H9 (cell line): ENCODE results near the gene HCCS. TPM values are rescaled to one million over a fixed set of nuclear protein-coding genes. Genes with fewer than 3 reads are reported as not detected.

Experiments used
- DNase-seq: peaks from one replicate; pipeline ENCODE4 v3.0.0-alpha.2; 2017
- H2AFZ ChIP-seq: one replicate; pipeline ENCODE4 v1.6.1; 2013; ENCODE audit warnings: mild to moderate bottlenecking, low read length, control low read depth, moderate library complexity
- H2AK5ac ChIP-seq: 2 replicates; pipeline ENCODE4 v1.6.1; 2013; ENCODE audit warnings: low read length, control low read depth, mixed read lengths; ENCODE audit not compliant: insufficient read length
- H2BK120ac ChIP-seq: one replicate; pipeline ENCODE4 v1.6.1; 2013; ENCODE audit warnings: low read depth, mild to moderate bottlenecking, low read length, control low read depth, inconsistent platforms; ENCODE audit not compliant: poor library complexity, severe bottlenecking
- H2BK12ac ChIP-seq: 2 replicates; pipeline ENCODE4 v1.6.1; 2013; ENCODE audit warnings: low read length, control low read depth, mixed read lengths, low read depth; ENCODE audit not compliant: insufficient read length
- H2BK15ac ChIP-seq: 2 replicates; pipeline ENCODE4 v1.6.1; 2013; ENCODE audit warnings: low read depth, low read length, control low read depth
- H2BK20ac ChIP-seq: one replicate; pipeline ENCODE4 v1.6.1; 2013; ENCODE audit warnings: low read depth, mild to moderate bottlenecking, low read length, control low read depth, inconsistent platforms; ENCODE audit not compliant: poor library complexity, severe bottlenecking
- H2BK5ac ChIP-seq: 2 replicates; pipeline ENCODE4 v1.6.1; 2013; ENCODE audit warnings: low read length, control low read depth, mixed read lengths; ENCODE audit not compliant: insufficient read length
- H3K14ac ChIP-seq: 2 replicates; pipeline ENCODE4 v1.6.1; 2013; ENCODE audit warnings: low read length, control low read depth; ENCODE audit not compliant: insufficient read depth
- H3K18ac ChIP-seq: 2 replicates; pipeline ENCODE4 v1.6.1; 2013; ENCODE audit warnings: low read depth, mild to moderate bottlenecking, mixed read lengths, low read length, control low read depth; ENCODE audit not compliant: insufficient read length
- H3K23ac ChIP-seq: 2 replicates; pipeline ENCODE4 v1.6.1; 2013; ENCODE audit warnings: low read length, control low read depth, mixed read lengths, low read depth; ENCODE audit not compliant: insufficient read length
- H3K23me2 ChIP-seq: 2 replicates; pipeline ENCODE4 v1.6.1; 2013; ENCODE audit warnings: low read depth, mild to moderate bottlenecking, mixed read lengths, low read length, control low read depth; ENCODE audit not compliant: insufficient read length, poor library complexity, severe bottlenecking
- H3K27ac ChIP-seq: 2 replicates; pipeline ENCODE4 v1.5.1; 2013; ENCODE audit warnings: low read length, control low read depth, mixed read lengths, low read depth; ENCODE audit not compliant: insufficient read length
- H3K27me3 ChIP-seq: 2 replicates; pipeline ENCODE4 v1.6.1; 2013; ENCODE audit warnings: low read length, control low read depth, inconsistent platforms; ENCODE audit not compliant: insufficient read depth
- H3K4ac ChIP-seq: 2 replicates; pipeline ENCODE4 v1.6.1; 2013; ENCODE audit warnings: low read depth, mild to moderate bottlenecking, control low read depth, inconsistent platforms, low read length, moderate library complexity
- H3K4me1 ChIP-seq: 2 replicates; pipeline ENCODE4 v1.6.1; 2013; ENCODE audit warnings: low read length, control low read depth, inconsistent platforms; ENCODE audit not compliant: insufficient read depth
- H3K4me2 ChIP-seq: 2 replicates; pipeline ENCODE4 v1.6.1; 2013; ENCODE audit warnings: low read length, control low read depth, mixed read lengths; ENCODE audit not compliant: insufficient read length, insufficient read depth
- H3K56ac ChIP-seq: 2 replicates; pipeline ENCODE4 v1.6.1; 2013; ENCODE audit warnings: low read depth, mild to moderate bottlenecking, mixed read lengths, low read length, control low read depth; ENCODE audit not compliant: insufficient read length
- H3K79me1 ChIP-seq: 2 replicates; pipeline ENCODE4 v1.6.1; 2013; ENCODE audit warnings: low read depth, mild to moderate bottlenecking, moderate library complexity, low read length, control low read depth, inconsistent platforms; ENCODE audit not compliant: insufficient read depth, poor library complexity, severe bottlenecking
- H3K79me2 ChIP-seq: 2 replicates; pipeline ENCODE4 v1.6.1; 2013; ENCODE audit warnings: low read length, control low read depth, inconsistent platforms; ENCODE audit not compliant: insufficient read depth
- H3K9ac ChIP-seq: 2 replicates; pipeline ENCODE4 v1.6.1; 2013; ENCODE audit warnings: low read length, control low read depth, mixed read lengths; ENCODE audit not compliant: insufficient read length; ENCODE audit errors: extremely low read depth
- H3K9me3 ChIP-seq: one replicate; pipeline ENCODE4 v1.6.1; 2013; ENCODE audit warnings: low read depth, low read length, inconsistent platforms; ENCODE audit not compliant: control insufficient read depth
- H3T11ph ChIP-seq: one replicate; pipeline ENCODE4 v1.6.1; 2013; ENCODE audit warnings: mild to moderate bottlenecking, low read length, control low read depth, inconsistent platforms
- H4K20me1 ChIP-seq: one replicate; pipeline ENCODE4 v1.6.1; 2013; ENCODE audit not compliant: control insufficient read depth, insufficient read length, insufficient read depth
- H4K5ac ChIP-seq: 2 replicates; pipeline ENCODE4 v1.6.1; 2013; ENCODE audit warnings: low read depth, mild to moderate bottlenecking, mixed read lengths, low read length, control low read depth; ENCODE audit not compliant: insufficient read length
- H4K8ac ChIP-seq: replicated peaks from 2 replicates; pipeline ENCODE4 v1.6.1; 2013; ENCODE audit warnings: low read length, control low read depth, mixed read lengths, low read depth; ENCODE audit not compliant: insufficient read length
- H4K91ac ChIP-seq: 2 replicates; pipeline ENCODE4 v1.6.1; 2013; ENCODE audit warnings: low read depth, mild to moderate bottlenecking, moderate library complexity, mixed read lengths, low read length, control low read depth; ENCODE audit not compliant: insufficient read length
- H3K27ac Mint-ChIP-seq, 3 experiments: 2 replicates in 2 of 3; 3 replicates in 1 of 3; pipeline ENCODE4 v1.8.0; 2020 to 2021; ENCODE audit warnings: mixed read lengths in 3 of 3, mild to moderate bottlenecking in 1 of 3, moderate library complexity in 1 of 3
- H3K27me3 Mint-ChIP-seq: 2 replicates; pipeline ENCODE4 v1.8.0; 2021; ENCODE audit warnings: low read depth, mild to moderate bottlenecking, moderate library complexity, mixed read lengths
- H3K36me3 Mint-ChIP-seq, 3 experiments: 2 replicates in 2 of 3; 3 replicates in 1 of 3; pipeline ENCODE4 v1.8.0; 2020 to 2021; ENCODE audit warnings: low read depth in 3 of 3, mixed read lengths in 3 of 3; ENCODE audit not compliant: insufficient read depth in 1 of 3
- H3K4me1 Mint-ChIP-seq, 2 experiments: 2 replicates each; pipeline ENCODE4 v1.8.0; 2020; ENCODE audit warnings: mixed read lengths in 2 of 2
- H3K4me3 Mint-ChIP-seq, 2 experiments: 2 replicates in 1 of 2; 3 replicates in 1 of 2; pipeline ENCODE4 v1.8.0; 2020 to 2021; ENCODE audit warnings: mild to moderate bottlenecking in 2 of 2, mixed read lengths in 2 of 2, moderate library complexity in 1 of 2
- H3K9me3 Mint-ChIP-seq, 2 experiments: 2 replicates in 1 of 2; 3 replicates in 1 of 2; pipeline ENCODE4 v1.8.0; 2020; ENCODE audit warnings: mild to moderate bottlenecking in 2 of 2, mixed read lengths in 2 of 2, moderate library complexity in 1 of 2
- total RNA-seq: library from RNA; stranded (reverse); gene quantifications from 2 replicates; pipeline ENCODE4 v1.2.1, GENCODE V29; 2021
- TF ChIP-seq, protein P1 (sequence below): fragments of 200-600 bp; sonication (generic); conservative IDR thresholded peaks from 3 replicates; pipeline ENCODE4 v1.8.0; 2021; ENCODE audit warnings: antibody characterized with exemption, mild to moderate bottlenecking

The HCCS gene
- total RNA-seq, 1 experiment from 2014 or later = 39.2 TPM

DNA sequence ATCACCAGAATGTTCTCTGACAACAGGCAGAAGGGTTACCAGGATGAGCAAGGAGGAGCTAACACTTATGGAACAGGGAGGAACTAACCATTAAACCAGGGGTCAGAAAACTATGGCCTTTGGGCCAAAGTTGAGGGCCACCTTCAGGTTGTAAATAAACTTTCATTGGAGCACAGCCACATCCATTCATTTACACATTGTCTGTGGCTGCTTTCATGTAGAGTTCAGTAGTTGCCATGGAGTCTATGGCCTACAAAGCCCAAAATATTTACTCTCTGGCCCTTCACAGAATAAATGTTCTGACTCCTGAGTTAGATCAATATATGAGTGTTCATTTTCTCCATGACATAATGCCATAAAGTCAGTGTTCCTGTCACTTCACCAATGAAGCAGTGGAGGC, 13.2 kb upstream of the HCCS start:
- no peak overlapping the region for H3K4ac ChIP-seq
- no peaks in the 10 kb centered on the region for H4K20me1 ChIP-seq
- no peak overlapping the region for H3K14ac ChIP-seq
- Mint-ChIP-seq H3K27me3 (no peaks in the 10 kb centered on the region), H3K9me3 (peaks cover 46 to 59% of the 10 kb centered on the region in 2 experiments), H3K4me1 (peaks cover 8 to 12% of the 10 kb centered on the region in 2 experiments; a peak in 2 of 4 replicates), H3K36me3 (peaks cover 0 to 4% (median 2%) of the 10 kb centered on the region in 3 experiments; a peak in 1 of 7 replicates), H3K27ac (no peak overlapping the region), H3K4me3 (no peak overlapping the region)
- H3K79me1 ChIP-seq = no peaks in the 10 kb centered on the region
- H3K4me2 ChIP-seq = no peak overlapping the region
- no peak overlapping the region for H2BK20ac ChIP-seq
- no peaks in the 10 kb centered on the region for H3K23me2 ChIP-seq
- H3K9ac ChIP-seq = no peak overlapping the region
- H4K91ac ChIP-seq = no peak overlapping the region
- peaks cover 3% of the 10 kb centered on the region; the same call in 1 of the 2 replicates for H3K4me1 ChIP-seq
- H2AFZ ChIP-seq = no peak overlapping the region
- no peaks in the 10 kb centered on the region for H3K27me3 ChIP-seq
- H2BK5ac ChIP-seq = no peak overlapping the region
- H2BK15ac ChIP-seq = no peak overlapping the region
- H3K9me3 ChIP-seq = no peaks in the 10 kb centered on the region
- H4K5ac ChIP-seq = no peak overlapping the region
- no peak overlapping the region for H3K27ac ChIP-seq
- H4K8ac ChIP-seq = no peak overlapping the region
- no peak overlapping the region for H3K56ac ChIP-seq
- no peak overlapping the region for H3K23ac ChIP-seq
- H3K79me2 ChIP-seq = no peaks in the 10 kb centered on the region
- no peak overlapping the region for H2BK12ac ChIP-seq
- no peak for DNase-seq
- H3K18ac ChIP-seq = no peak overlapping the region
- no peak overlapping the region for H2BK120ac ChIP-seq
- no peak overlapping the region for H3T11ph ChIP-seq
- no peak overlapping the region for H2AK5ac ChIP-seq
- TF ChIP-seq, protein P1, sequence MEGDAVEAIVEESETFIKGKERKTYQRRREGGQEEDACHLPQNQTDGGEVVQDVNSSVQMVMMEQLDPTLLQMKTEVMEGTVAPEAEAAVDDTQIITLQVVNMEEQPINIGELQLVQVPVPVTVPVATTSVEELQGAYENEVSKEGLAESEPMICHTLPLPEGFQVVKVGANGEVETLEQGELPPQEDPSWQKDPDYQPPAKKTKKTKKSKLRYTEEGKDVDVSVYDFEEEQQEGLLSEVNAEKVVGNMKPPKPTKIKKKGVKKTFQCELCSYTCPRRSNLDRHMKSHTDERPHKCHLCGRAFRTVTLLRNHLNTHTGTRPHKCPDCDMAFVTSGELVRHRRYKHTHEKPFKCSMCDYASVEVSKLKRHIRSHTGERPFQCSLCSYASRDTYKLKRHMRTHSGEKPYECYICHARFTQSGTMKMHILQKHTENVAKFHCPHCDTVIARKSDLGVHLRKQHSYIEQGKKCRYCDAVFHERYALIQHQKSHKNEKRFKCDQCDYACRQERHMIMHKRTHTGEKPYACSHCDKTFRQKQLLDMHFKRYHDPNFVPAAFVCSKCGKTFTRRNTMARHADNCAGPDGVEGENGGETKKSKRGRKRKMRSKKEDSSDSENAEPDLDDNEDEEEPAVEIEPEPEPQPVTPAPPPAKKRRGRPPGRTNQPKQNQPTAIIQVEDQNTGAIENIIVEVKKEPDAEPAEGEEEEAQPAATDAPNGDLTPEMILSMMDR = no peak
